GM21515 (cell line): Measurements from ENCODE around the gene SOCS4.
"Not testable (repeated sequence)": the region's sequence is repeated elsewhere in the genome, so short reads cannot be mapped to it uniquely, and the experiment has no call there.

Experiments
- ATAC-seq: cut with Tn5 transposase; IDR thresholded peaks from one replicate; pipeline ENCODE4 v1.9.1; 2021; ENCODE audit not compliant: unreplicated experiment

Gene SOCS4

DNA sequence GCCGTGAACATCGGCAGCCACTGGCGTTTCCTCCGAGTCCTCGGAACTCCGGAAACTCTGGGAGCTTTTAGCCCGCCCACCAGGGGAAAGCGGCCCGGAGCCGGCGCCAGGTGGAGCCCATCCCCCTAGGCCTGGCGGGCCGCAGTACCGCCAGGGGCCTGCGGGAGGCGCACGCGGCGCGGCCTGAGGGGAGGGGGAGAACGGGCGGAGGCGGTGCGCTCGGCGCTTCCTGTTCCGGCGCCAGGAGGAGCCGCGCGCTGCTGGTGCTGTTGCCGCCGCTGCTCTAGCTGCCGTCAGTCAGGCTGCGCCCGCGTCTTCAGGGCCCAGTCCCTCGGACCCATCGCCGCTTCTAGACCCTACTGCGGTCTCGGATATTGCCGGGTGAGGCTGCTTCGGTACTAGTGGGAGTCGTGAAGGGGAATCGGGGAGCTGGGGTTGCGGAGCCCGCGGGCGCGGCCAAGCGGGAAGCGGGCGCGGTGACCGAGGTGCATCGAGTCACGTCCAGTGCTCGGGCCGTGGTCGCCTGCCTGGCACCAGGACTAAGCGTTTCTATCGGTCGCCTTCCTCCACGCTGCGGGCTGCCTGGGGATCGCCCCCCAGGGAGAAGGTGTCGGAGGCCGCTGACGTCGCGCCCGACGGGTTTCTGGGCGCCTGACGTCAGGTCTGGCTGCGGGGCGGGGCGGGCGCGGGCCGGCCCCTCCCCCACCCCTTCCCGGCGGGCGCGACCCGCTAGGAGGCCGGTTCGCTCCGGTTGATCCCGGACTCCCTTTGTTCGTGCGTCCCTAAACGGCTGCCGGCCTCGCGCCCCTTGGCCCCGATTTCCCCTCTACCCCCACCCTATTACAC is 24.6 kb downstream of the SOCS4 start, which contains the start of gene MAPK1IP1L:
Gene MAPK1IP1L, plus strand, starts transcription at position 225 of the 846 bp plus-strand sequence. CDS start 10,037 bp downstream, outside the sequence.
- ATAC-seq: peak; percentile 84

DNA sequence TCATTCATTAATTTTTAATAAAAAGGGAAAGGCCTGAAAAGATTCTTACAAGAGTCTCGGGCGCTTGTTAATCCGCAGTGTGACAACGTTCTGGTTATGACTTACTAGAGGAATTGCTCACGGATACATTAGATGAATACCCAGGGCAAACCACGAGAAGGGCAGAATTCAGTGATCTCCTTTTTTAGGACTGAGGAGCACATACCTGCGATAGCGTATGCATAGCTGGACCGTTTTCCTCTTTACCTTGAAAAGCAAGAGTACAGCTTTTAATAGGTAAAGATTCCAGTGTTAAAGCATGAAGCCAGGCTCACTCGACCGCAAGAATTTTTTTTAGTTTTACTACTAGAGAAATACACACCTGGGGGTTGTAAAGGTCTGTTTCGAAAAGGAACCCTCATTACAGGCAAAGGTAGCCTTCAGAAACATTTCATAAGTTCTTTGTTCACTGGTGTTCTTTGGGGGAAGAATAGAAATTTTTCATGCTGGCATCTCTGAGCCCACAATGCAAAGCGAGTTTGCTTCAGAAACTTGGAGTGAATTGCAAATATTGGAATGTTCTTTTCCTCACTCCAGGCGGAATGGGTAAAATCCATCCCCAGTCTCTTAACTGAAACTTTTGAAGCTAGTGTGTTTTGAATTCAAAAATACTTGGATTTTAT is 25.4 kb downstream of the SOCS4 start:
- ATAC-seq: no peak

GRCh38 chr14:55053018-55053417 is 26.0 kb downstream of the SOCS4 start:
- no peak for ATAC-seq

- ATAC-seq: no peak
Measured at GRCh38 chr14:55053500-55053899, 26.5 kb downstream of the SOCS4 start.

- ATAC-seq: no peak
Measured at GRCh38 chr14:55054098-55054497, 27.1 kb downstream of the SOCS4 start.

DNA sequence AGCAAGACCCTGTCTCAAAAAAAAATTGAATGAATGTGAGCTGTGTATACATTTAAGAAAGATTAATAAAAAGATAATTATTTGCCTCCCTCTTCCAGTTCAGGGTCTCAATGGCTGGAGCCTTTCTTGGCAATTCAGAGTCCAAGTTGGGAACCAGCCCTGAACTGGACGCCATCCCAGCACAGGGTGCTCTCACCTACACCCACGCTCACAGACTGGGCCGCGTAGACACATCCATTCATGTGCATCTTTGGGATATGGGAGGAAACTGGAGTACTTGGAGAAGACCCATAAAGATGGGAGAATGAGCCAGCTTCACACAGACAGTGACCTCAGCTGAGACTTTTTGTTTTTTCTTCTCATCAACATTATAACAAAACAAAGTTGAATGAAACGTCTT is 30.9 kb downstream of the SOCS4 start:
- no peak for ATAC-seq

- ATAC-seq: no peak
Measured at GRCh38 chr14:55059333-55059732, 32.3 kb downstream of the SOCS4 start.

DNA sequence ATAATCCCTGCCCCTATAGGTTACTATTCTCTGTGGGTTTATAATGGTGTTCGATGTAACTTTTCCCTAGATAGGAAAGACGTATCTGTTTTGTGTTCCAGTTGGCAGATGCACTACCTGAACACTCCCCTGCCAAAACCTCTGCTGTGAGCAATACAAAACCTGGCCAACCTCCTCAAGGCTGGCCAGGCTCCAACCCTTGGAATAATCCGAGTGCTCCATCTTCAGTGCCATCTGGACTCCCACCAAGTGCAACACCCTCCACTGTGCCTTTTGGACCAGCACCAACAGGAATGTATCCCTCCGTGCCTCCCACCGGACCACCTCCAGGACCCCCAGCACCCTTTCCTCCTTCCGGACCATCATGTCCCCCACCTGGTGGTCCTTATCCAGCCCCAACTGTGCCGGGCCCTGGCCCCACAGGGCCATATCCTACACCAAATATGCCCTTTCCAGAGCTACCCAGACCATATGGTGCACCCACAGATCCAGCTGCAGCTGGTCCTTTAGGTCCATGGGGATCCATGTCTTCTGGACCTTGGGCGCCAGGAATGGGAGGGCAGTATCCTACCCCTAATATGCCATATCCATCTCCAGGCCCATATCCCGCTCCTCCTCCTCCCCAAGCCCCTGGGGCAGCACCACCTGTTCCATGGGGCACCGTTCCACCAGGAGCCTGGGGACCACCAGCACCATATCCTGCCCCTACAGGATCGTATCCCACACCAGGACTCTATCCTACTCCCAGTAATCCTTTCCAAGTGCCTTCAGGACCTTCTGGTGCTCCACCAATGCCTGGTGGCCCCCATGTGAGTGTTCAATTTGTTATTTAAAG is 35.7 kb downstream of the SOCS4 start:
- ATAC-seq: no peak

DNA sequence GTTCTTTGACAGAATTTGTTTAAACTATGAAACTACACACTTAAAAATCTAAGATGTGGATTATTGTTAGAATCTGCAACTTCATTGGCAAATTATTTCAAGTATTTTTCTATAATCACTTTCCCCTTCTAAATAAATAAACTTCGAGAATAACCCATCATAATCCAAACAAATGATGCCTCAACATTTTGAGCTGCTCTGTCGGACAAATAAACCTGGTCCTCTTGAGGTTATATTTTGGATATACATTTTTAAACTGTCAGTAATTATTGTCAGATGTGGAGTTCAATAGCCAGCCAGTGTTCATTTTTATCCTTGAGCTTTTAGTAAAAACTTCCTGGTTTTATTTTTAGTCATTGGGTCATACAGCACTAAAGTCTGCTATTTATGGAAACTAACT is 37.9 kb downstream of the SOCS4 start:
- ATAC-seq: not testable (repeated sequence)

GRCh38 chr14:55065411-55065810 is 38.4 kb downstream of the SOCS4 start:
- ATAC-seq: no peak

DNA sequence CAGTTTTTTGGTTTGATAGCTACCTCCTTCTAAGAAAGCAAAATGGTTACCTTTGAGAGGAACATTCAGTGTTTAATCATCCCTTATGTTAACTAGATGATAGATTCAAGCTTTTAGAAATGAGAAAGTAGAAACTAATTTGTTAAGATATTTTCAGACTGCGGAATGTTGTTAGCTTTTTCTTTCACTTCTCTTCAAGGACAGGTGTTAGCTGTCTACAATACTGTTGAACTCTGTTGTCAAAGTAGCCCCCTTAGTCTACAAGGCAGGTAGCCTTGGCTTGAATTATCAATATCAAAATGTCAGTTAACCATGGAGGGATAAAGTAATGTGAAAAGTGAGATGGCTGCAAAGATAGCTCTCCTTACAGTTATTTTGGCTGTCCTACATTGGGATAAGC is 39.2 kb downstream of the SOCS4 start:
- no peak for ATAC-seq

DNA sequence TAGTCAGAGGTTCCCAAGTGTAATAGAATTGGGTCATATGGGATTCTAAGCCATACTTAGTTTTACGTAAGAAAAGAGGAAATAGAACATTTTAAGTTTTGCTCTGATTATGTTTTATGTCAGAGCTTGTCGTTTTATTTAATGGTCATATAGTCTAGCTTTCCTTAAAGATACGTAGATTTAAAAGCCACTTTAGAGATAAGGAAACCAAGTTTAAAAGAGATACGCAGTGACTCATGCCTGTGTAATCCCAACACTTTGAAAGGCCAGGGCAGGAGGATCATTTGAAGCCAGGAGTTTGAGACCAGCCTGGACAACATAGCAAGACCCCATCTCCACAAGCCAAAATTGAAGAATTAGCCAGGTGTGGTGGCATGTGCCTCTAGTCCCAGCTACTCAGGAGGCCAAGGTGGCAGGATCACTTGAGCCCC is 44.0 kb downstream of the SOCS4 start:
- no peak for ATAC-seq

DNA sequence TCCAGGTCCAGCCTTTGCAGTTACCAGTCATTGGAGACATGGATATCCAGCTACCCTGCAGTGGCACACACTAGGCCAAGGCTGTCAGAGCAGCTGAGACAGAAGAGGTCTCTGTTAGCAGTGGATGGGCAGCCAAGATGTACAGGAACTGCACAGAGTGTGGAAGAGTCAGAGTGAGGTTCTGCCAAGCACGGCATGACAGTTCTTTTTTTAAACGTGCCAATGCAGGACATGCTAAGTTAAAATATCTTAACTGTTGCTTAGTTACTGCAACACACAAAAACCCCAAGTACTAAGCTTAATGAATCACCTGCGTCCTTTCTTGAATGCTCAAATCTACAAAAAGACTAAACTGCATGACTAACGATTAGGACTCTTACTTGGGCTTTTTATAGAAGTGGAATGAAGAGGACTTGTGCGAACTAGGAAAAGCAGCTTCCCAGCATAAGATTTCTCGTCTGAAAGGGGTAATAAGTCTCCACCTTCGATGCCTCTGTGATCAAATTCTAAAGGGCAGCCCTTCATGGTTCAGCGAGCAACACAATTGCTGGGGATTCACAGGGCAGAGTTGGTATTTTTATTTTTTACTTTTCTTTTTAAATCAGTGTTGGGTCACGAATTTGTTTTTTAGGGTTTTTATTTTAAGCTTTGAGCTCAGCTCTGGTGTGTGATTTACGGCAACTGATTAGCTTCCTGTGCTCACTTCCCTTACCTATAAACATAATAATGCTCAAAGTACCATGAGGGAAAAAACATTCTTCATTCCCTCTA is 45.0 kb downstream of the SOCS4 start:
- ATAC-seq: peak; percentile 32

- ATAC-seq: no peak
Measured at GRCh38 chr14:55073856-55074255, 46.8 kb downstream of the SOCS4 start.

- peak; percentile 66 for ATAC-seq
Measured at GRCh38 chr14:55074662-55075061, 47.6 kb downstream of the SOCS4 start.

DNA sequence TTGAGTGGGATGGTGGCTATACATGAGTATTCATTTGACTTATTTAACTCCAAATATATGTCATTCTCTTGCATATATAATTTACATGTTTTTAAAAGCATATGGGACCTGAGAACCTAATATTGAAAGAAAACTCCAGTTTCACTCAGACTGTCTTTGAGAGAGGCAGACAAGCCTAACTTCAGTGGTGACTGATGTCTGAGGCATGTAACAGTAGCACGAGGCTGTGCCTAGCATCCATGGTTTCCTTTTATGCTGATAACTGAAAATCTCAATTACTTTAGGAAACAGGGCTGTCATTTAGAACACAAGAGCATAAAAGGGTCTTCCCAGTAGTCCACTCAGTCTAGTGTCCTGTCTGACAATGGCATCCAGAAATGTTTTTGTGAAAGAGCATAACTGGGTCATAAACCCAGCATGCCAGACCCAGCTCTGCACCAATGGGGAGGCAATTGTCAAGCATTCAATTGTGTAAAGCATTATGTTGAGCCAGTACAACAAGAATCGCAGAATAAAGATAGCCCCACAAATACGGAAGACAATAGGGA is 48.7 kb downstream of the SOCS4 start:
- ATAC-seq: no peak

DNA sequence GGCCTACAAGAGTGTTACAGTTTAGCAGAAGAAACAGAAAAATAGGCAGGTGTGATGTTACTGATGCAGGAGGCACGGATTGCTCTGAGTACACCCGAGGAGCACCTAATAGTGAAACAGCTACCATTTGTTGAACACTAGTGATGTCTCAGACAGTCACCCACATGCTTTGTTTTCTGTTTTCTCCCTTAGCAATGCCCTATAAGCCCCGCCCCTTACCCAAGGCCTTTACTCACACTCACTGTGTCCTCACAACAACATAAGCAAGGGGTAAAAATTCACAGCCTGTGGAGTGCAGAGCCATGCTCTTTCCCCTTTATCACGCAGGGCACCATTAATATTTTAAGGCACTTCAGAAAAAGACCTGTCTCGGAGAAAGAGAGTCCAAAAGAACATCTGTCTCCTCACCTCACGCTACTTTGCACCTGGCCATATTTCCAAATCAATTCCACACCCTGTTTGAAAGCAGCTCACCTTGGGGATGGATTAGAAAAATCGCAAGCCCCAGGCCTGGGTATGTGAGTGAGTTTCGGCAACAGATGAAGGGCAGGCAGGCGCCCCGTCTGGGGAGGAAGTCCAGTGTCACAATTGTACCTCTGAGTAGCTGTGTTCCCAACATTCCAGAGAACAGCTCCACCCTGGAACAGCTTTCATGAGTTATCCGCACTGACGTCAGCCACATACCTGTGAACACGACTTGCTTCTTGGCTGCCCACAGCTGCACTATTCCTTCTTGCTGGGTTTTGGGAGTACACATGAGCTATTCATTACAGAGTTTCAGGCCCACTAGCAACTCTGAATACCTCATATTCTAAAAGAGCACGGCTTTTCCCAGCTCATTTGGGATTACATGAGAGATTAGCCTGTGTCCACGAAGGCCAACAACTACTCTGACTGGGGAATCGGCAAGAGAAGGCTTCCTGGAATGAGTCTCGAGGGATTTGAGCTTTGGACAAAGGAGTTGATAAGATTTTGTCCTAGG is 50.4 kb downstream of the SOCS4 start:
- no peak for ATAC-seq

- not testable (repeated sequence) for ATAC-seq
Measured at GRCh38 chr14:55079961-55080360, 52.9 kb downstream of the SOCS4 start.

GRCh38 chr14:55084401-55085059 is 57.5 kb downstream of the SOCS4 start:
- no peak for ATAC-seq
